ENCODE measurements around the gene SLC6A18. TPM values are rescaled to one million over a fixed set of nuclear protein-coding genes. Genes with fewer than 3 reads are reported as not detected.

SLC6A18 gene
- total RNA-seq, 1 donor from 2014 or later = not detected

- H4K20me1 ChIP-seq (ENCODE audit: insufficient read depth, low read length) = no peaks in the 10 kb centered on the region
- no peak overlapping the region for H3K4me3 Mint-ChIP-seq (ENCODE audit: unreplicated experiment)
- H3K9me3 ChIP-seq (ENCODE audit: insufficient read depth, low read depth, low read length) = peaks cover 11% of the 10 kb centered on the region
- H3K9ac ChIP-seq (ENCODE audit: low read length) = no peak overlapping the region
- FAIRE-seq (no peak), DNase-seq (ENCODE audit: low read depth) (no peak)
- H3K36me3 Mint-ChIP-seq (ENCODE audit: low read depth, unreplicated experiment) = peaks cover 4% of the 10 kb centered on the region
- H3K4me1 Mint-ChIP-seq (ENCODE audit: low read depth, unreplicated experiment) = no peaks in the 10 kb centered on the region
- H3K27me3 Mint-ChIP-seq (ENCODE audit: low read depth, unreplicated experiment) = peaks cover 42% of the 10 kb centered on the region
- H3K4me1 ChIP-seq (ENCODE audit: insufficient read depth, low read length) = no peaks in the 10 kb centered on the region
- H3K36me3 ChIP-seq (ENCODE audit: insufficient read depth, low read length) = no peaks in the 10 kb centered on the region
- H3K4me2 ChIP-seq (ENCODE audit: low read length) = no peak overlapping the region
- H3K9me3 Mint-ChIP-seq (ENCODE audit: unreplicated experiment) = peaks cover 8% of the 10 kb centered on the region
- H3K27ac Mint-ChIP-seq (ENCODE audit: unreplicated experiment) = no peak overlapping the region
- H2AFZ ChIP-seq (ENCODE audit: low read depth, low read length) = no peak overlapping the region
- H3K27ac ChIP-seq (ENCODE audit: low read depth, low read length) = no peak overlapping the region
- H3K27me3 ChIP-seq (ENCODE audit: insufficient read depth, low read length) = no peaks in the 10 kb centered on the region
- no peak overlapping the region for H3K4me3 ChIP-seq (ENCODE audit: insufficient read depth, low read depth, low read length)
- TF ChIP-seq EZH2 (IDR thresholded peaks at IDR 0.05; ENCODE audit: insufficient read depth, low read length) (no peak), CTCF (IDR thresholded peaks at IDR 0.05; ENCODE audit: insufficient read depth, low read depth, low read length) (no peak)
- H3K79me2 ChIP-seq (ENCODE audit: insufficient read depth, low read length) = no peaks in the 10 kb centered on the region
These were observed 4.3 kb upstream of the SLC6A18 start for GRCh38 chr5:1220831-1221230.

GRCh38 chr5:1221721-1222120 is 3.5 kb upstream of the SLC6A18 start:
- Histone ChIP-seq H3K27ac (ENCODE audit: low read depth, low read length) (no peak overlapping the region), H4K20me1 (ENCODE audit: insufficient read depth, low read length) (no peaks in the 10 kb centered on the region), H3K79me2 (ENCODE audit: insufficient read depth, low read length) (no peaks in the 10 kb centered on the region), H3K4me3 (ENCODE audit: insufficient read depth, low read depth, low read length) (no peak overlapping the region), H2AFZ (ENCODE audit: low read depth, low read length) (no peak overlapping the region), H3K4me2 (ENCODE audit: low read length) (no peak overlapping the region), H3K4me1 (ENCODE audit: insufficient read depth, low read length) (no peaks in the 10 kb centered on the region), H3K9me3 (ENCODE audit: insufficient read depth, low read depth, low read length) (peaks cover 10% of the 10 kb centered on the region), H3K9ac (ENCODE audit: low read length) (no peak overlapping the region), H3K27me3 (ENCODE audit: insufficient read depth, low read length) (no peaks in the 10 kb centered on the region), H3K36me3 (ENCODE audit: insufficient read depth, low read length) (no peaks in the 10 kb centered on the region)
- no peak for TF ChIP-seq EZH2 (IDR thresholded peaks at IDR 0.05; ENCODE audit: insufficient read depth, low read length)
- TF ChIP-seq CTCF (IDR thresholded peaks at IDR 0.05; ENCODE audit: insufficient read depth, low read depth, low read length) = no peak
- FAIRE-seq (no peak), DNase-seq (ENCODE audit: low read depth) (no peak)
- H3K4me1 Mint-ChIP-seq (ENCODE audit: low read depth, unreplicated experiment) = no peaks in the 10 kb centered on the region
- no peak overlapping the region for H3K27ac Mint-ChIP-seq (ENCODE audit: unreplicated experiment)
- H3K27me3 Mint-ChIP-seq (ENCODE audit: low read depth, unreplicated experiment) = peaks cover 39% of the 10 kb centered on the region
- H3K4me3 Mint-ChIP-seq (ENCODE audit: unreplicated experiment) = no peak overlapping the region
- peaks cover 2% of the 10 kb centered on the region for H3K36me3 Mint-ChIP-seq (ENCODE audit: low read depth, unreplicated experiment)
- H3K9me3 Mint-ChIP-seq (ENCODE audit: unreplicated experiment) = peaks cover 5% of the 10 kb centered on the region

- H2AFZ ChIP-seq (ENCODE audit: low read depth, low read length) = no peak overlapping the region
- H3K4me1 Mint-ChIP-seq (ENCODE audit: low read depth, unreplicated experiment) = no peaks in the 10 kb centered on the region
- H3K79me2 ChIP-seq (ENCODE audit: insufficient read depth, low read length) = no peaks in the 10 kb centered on the region
- H3K9me3 ChIP-seq (ENCODE audit: insufficient read depth, low read depth, low read length) = peaks cover 10% of the 10 kb centered on the region
- no peaks in the 10 kb centered on the region for H3K4me1 ChIP-seq (ENCODE audit: insufficient read depth, low read length)
- H4K20me1 ChIP-seq (ENCODE audit: insufficient read depth, low read length) = no peaks in the 10 kb centered on the region
- FAIRE-seq (no peak), DNase-seq (ENCODE audit: low read depth) (no peak)
- H3K27me3 ChIP-seq (ENCODE audit: insufficient read depth, low read length) = no peaks in the 10 kb centered on the region
- H3K27ac Mint-ChIP-seq (ENCODE audit: unreplicated experiment) = no peak overlapping the region
- H3K9ac ChIP-seq (ENCODE audit: low read length) = no peak overlapping the region
- H3K36me3 ChIP-seq (ENCODE audit: insufficient read depth, low read length) = no peaks in the 10 kb centered on the region
- H3K9me3 Mint-ChIP-seq (ENCODE audit: unreplicated experiment) = peaks cover 5% of the 10 kb centered on the region
- TF ChIP-seq CTCF (IDR thresholded peaks at IDR 0.05; ENCODE audit: insufficient read depth, low read depth, low read length) = no peak
- TF ChIP-seq EZH2 (IDR thresholded peaks at IDR 0.05; ENCODE audit: insufficient read depth, low read length) = no peak
- no peak overlapping the region for H3K4me3 ChIP-seq (ENCODE audit: insufficient read depth, low read depth, low read length)
- no peak overlapping the region for H3K4me3 Mint-ChIP-seq (ENCODE audit: unreplicated experiment)
- H3K27me3 Mint-ChIP-seq (ENCODE audit: low read depth, unreplicated experiment) = peaks cover 41% of the 10 kb centered on the region
- H3K27ac ChIP-seq (ENCODE audit: low read depth, low read length) = no peak overlapping the region
- H3K4me2 ChIP-seq (ENCODE audit: low read length) = no peak overlapping the region
- peaks cover 2% of the 10 kb centered on the region for H3K36me3 Mint-ChIP-seq (ENCODE audit: low read depth, unreplicated experiment)
These were observed 3.0 kb upstream of the SLC6A18 start for GRCh38 chr5:1222147-1222546.
